IPS-11a (cell line): Measurements from ENCODE around the gene GLG1.
"Not testable (repeated sequence)": the region's sequence is repeated elsewhere in the genome, so short reads cannot be mapped to it uniquely, and the experiment has no call there.

Experiments
- H3K4me3 ChIP-seq: one replicate; pipeline ENCODE4 v1.5.1; 2013; ENCODE audit warnings: low read depth, low read length, control low read depth

GLG1 gene

GRCh38 chr16:74606521-74607309 is at the start of gene GLG1:
TSS of gene GLG1 (minus strand) at chr16:74607114. CDS start at chr16:74607094, 20 bp downstream.
- H3K4me3 ChIP-seq: peak within 1 kb of the TSS; percentile 96

GRCh38 chr16:74654536-74655050 is 47.7 kb upstream of the GLG1 start:
- H3K4me3 ChIP-seq: no peak overlapping the region

GRCh38 chr16:74652883-74653282 is 46.0 kb upstream of the GLG1 start:
- not testable (repeated sequence) for H3K4me3 ChIP-seq

- H3K4me3 ChIP-seq: no peak overlapping the region
Measured at GRCh38 chr16:74652249-74652648, 45.3 kb upstream of the GLG1 start.

- no peak overlapping the region for H3K4me3 ChIP-seq
Measured at GRCh38 chr16:74651841-74652240, 44.9 kb upstream of the GLG1 start.

GRCh38 chr16:74650966-74651567 is 44.2 kb upstream of the GLG1 start:
- no peak overlapping the region for H3K4me3 ChIP-seq

GRCh38 chr16:74649839-74650504 is 43.1 kb upstream of the GLG1 start:
- H3K4me3 ChIP-seq: no peak overlapping the region

GRCh38 chr16:74641969-74642368 is 35.1 kb upstream of the GLG1 start:
- no peak overlapping the region for H3K4me3 ChIP-seq

- no peak overlapping the region for H3K4me3 ChIP-seq
Measured at GRCh38 chr16:74637742-74638453, 31.0 kb upstream of the GLG1 start.

- H3K4me3 ChIP-seq: no peak overlapping the region
Measured at GRCh38 chr16:74635303-74635702, 28.4 kb upstream of the GLG1 start.

- H3K4me3 ChIP-seq: no peak overlapping the region
Measured at GRCh38 chr16:74633686-74634085, 26.8 kb upstream of the GLG1 start.

- H3K4me3 ChIP-seq: no peak overlapping the region
Measured at GRCh38 chr16:74627506-74628220, 20.7 kb upstream of the GLG1 start.

GRCh38 chr16:74626741-74627416 is 20.0 kb upstream of the GLG1 start:
- H3K4me3 ChIP-seq: no peak overlapping the region

GRCh38 chr16:74625500-74626350 is 18.8 kb upstream of the GLG1 start:
- H3K4me3 ChIP-seq: no peak overlapping the region

- no peak overlapping the region for H3K4me3 ChIP-seq
Measured at GRCh38 chr16:74623839-74624235, 16.9 kb upstream of the GLG1 start.

GRCh38 chr16:74623214-74623838 is 16.4 kb upstream of the GLG1 start:
- H3K4me3 ChIP-seq: no peak overlapping the region

GRCh38 chr16:74622005-74622404 is 15.1 kb upstream of the GLG1 start:
- no peak overlapping the region for H3K4me3 ChIP-seq

- H3K4me3 ChIP-seq: no peak overlapping the region
Measured at GRCh38 chr16:74617206-74617788, 10.4 kb upstream of the GLG1 start.
